ENCODE measurements around the gene FBLN1.
A peak's percentile ranks its signal among the peaks of the same experiment; 100 is the strongest.
"Not testable (repeated sequence)": the region's sequence is repeated elsewhere in the genome, so short reads cannot be mapped to it uniquely, and the experiment has no call there.

FBLN1 gene

GRCh38 chr22:45502215-45503049 is at the start of gene FBLN1:
Gene FBLN1 (plus strand): TSS chr22:45502883. CDS start chr22:45502986, 103 bp downstream.
- peak; percentile 93 for DNase-seq (ENCODE audit: low spot score)

DNA sequence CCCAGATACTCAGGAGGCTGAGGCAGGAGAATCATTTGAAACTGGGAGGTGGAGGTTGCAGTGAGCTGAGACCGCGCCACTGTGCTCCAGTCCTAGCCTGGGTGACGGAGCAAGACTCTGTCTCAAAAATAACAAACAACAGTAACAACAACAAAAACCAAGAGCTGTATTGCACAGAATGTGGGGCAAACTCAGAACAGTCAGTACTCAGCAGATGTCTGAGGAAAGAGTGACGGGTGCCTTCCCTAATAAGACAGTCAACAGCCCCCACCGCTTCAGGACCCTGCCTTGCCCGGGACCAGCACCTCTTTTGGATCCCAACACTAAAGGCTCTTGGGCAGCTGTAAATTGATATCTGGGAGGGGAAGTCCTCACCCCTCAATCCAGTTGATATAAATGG is 48.9 kb upstream of the FBLN1 start:
- DNase-seq (ENCODE audit: low spot score), result no peak

DNA sequence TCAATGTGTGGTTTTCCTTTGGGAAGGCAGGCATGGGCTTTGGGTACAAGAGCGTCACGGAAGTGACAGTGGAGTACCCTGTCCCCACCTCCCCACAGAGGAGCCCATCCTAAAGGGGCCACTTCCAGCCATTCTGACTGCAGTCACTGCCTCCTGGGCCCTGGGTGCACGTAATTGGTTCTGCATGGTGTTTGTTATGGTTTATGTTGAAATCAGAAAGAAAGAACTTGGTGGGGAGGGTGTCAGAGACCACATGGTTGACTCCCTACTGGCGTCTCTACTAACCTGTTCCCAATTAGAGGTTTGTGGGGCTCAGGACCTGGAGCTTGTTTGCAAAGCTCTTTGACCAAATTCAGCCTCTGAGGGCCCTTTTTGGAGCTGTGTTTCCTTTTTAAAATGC is 48.4 kb upstream of the FBLN1 start:
- DNase-seq (ENCODE audit: low spot score), result no peak

DNA sequence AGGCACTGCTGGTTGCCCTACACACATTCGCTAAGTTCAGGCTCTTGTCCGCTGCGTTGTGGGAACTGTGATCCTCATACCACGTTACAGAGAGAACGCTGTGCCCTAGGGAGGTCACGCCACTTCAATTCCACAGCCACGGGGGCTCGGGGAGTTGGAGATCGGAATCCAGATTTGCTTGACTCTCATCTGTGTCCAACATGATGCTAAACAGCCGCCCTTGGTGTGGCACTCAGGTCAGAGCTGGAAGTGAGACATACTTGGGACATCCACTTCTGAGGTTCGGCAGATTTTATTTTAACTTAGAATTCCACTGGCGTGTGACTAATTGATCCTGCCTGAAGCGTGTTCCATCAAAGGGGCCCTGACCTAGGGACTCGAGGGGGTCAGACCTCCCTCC is 47.5 kb upstream of the FBLN1 start:
- no peak for DNase-seq (ENCODE audit: low spot score)

GRCh38 chr22:45455621-45456020 is 47.1 kb upstream of the FBLN1 start:
- DNase-seq (ENCODE audit: low spot score), result no peak

- no peak for DNase-seq (ENCODE audit: low spot score)
These were observed 45.9 kb upstream of the FBLN1 start for GRCh38 chr22:45456811-45457210.

DNA sequence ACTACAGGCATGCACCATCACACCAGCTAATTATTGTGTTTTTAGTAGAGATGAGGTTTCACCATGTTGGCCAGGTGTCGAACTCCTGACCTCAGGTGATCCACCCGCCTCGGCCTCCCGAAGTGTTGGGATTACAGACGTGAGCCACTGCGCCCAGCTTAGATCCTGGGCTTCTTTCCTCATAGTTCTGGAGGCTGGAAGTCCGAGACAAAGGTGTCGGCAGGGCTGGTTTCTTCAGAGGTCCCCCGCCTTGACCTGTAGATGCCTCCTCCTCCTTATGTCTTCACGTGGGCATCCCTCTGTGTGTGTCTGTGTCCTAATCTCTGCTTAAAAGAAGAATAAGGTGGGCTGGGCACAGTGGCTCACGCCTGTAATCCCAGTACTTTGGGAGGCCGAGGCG is 44.2 kb upstream of the FBLN1 start:
- no peak for DNase-seq (ENCODE audit: low spot score)

GRCh38 chr22:45459235-45459634 is 43.4 kb upstream of the FBLN1 start:
- DNase-seq (ENCODE audit: low spot score), result no peak

DNA sequence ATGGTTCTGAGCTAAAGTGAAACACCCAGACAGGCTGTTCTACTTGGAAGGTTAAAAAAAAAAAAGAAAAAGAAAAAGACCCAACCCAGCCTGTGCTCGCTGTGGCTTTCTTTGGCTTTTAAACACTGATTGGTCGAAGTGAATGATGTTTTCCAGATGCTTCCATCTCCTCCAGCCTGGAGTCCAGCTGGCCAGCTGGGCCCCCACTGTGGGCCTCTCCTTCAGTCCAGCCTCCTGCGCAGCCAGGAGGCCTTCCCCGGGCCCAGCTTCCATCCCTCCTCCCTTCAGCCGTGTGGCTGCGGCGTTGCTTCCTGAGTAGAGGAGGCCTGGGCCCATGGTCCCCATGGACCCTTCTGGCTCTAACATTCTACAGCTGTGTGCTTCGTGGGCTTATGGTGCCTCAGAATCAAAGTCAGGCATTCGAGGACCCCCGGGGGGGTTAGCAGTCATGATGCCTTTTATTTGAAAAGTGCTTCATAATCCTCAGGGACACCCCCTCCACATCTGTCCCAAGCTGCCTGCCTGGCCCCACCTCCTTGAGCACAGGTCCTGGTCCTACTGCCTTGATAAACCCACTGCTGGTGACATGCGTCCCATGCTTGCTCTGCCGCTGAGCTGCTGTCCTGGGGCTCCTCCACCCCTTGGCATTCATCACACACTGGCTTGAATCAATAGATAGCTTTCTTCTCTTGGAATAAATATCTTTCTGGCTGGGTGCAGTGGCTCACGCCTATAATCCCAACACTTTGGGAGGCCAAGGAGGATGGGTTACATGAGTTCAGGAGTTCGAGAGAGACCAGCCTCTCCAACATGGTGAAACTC is 42.2 kb upstream of the FBLN1 start:
- DNase-seq (ENCODE audit: low spot score), result no peak

DNA sequence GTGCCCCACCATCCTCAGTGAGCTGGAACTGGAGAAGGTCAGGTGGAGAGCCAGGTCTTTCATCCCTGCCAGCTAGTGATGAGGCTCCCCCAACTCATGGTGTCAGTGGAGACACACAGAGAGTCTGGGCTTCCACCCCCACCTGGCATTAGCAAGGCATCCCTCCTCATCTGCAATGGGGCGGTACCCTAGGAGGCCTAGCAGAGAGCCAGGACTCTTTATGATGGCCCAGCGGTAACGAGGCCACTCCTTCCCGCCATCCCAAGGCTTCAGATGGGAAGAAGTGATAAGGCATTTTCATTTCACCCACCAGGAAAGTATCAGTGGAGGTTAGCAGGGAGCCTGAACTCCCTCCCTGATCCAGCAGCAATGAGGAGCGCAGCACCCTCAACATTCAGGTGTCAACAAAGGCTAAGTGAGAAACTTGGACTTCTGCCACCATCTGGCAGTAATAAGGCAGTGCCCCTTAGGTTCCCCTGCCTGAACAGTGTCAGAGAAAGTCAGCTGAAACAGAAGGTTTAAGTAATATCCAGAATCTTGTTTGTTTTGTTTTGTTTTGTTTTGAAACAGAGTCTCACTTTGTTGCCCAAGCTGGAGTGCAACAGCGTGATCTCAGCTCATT is 40.5 kb upstream of the FBLN1 start:
- DNase-seq (ENCODE audit: low spot score), result peak; percentile 69

GRCh38 chr22:45463691-45464090 is 39.0 kb upstream of the FBLN1 start:
- DNase-seq (ENCODE audit: low spot score), result not testable (repeated sequence)

DNA sequence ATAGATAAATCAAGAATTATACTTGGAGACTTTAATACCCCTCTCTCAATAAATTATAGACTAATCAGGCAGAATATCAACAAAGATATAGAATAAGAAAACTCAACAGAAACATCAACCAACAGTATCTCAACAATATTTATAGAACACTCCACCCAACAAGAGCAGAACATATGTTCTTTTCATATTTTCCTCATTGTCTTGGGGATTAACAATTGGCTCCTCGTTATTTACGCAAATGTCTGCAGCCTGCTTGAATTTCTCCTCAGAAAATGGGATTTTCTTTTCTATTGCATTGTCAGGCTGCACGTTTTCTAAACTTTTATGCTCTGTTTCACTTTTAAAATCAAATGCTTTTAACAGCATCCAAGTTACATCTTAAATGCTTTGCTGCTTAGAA is 37.0 kb upstream of the FBLN1 start:
- no peak for DNase-seq (ENCODE audit: low spot score)

DNA sequence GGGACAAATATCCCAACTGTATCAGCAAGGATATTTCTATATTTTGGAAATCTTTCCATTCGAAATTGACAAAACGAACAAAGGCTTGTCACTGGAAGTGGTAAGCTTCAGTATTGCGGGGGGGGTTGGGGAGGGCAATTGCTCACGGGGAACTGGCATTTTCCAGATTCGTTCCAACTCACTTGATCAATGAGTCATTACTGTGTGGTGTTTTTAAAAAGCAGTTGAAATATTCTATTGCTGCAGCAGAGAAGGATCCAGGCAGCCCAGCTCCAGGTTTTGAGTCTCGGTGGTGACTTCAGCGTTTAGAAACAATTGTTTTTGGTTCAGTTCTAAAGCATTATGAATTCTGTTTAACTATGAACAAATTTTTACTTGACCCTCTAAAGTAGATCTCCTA is 33.8 kb upstream of the FBLN1 start:
- DNase-seq (ENCODE audit: low spot score), result no peak

DNA sequence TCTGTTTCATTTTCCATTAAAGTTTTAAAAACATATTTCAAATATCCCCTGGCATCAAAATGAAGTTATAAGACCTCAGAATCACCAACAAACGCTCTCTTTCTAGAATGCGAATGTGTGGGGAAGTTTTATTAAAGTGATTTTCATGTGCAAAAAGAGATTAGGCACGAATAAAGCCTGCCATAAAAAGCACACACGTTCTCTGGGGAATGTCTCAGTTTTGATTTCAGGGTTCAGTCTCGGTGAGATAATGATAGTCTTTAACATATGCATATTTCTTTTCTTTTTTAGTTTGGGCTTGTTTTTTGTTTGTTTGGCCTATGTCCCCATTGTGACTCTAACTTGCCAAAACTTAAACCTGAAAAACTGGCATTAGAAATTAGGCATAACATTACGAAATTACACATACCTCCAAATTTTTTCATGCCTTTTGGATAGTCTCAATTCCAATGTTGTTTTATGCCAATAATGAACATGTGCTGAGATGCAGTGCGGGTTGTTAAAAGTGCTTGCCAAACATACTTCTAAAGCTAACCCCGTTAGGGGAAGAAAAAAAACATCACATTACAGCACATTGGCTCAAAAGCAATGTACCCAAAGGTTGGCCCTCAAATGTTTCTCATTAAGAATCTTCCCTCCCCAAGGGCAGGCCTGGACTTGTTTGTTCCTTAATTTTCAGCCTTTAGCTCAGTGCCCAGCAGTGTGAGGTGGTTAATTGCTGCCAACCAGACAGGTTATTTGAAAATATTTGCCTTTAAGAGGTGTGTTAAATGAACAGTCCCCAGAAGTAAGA is 33.2 kb upstream of the FBLN1 start:
- DNase-seq (ENCODE audit: low spot score), result no peak

DNA sequence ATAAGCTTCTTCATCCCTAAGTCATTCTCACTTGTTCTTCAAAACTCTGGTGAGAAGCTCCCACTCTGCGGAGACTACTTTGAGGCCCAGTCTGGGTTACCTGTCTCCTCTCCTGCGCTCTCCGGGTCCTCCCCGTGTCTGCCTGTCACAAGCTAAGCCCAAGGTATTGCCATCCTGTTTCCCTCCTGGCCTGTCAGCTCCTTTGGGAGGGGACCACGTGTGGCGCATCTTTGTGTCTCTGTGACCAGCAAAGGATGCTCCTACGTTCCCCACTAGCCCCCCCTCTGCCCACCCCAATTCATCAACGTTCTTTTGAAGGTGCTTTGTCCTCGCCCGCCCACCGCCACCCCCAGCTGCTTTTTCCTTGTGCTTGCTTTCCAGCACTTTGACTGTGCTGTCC is 31.8 kb upstream of the FBLN1 start:
- no peak for DNase-seq (ENCODE audit: low spot score)

GRCh38 chr22:45472426-45472825 is 30.3 kb upstream of the FBLN1 start:
- DNase-seq (ENCODE audit: low spot score), result no peak

- DNase-seq (ENCODE audit: low spot score), result no peak
These were observed 29.0 kb upstream of the FBLN1 start for GRCh38 chr22:45473626-45474237.

DNA sequence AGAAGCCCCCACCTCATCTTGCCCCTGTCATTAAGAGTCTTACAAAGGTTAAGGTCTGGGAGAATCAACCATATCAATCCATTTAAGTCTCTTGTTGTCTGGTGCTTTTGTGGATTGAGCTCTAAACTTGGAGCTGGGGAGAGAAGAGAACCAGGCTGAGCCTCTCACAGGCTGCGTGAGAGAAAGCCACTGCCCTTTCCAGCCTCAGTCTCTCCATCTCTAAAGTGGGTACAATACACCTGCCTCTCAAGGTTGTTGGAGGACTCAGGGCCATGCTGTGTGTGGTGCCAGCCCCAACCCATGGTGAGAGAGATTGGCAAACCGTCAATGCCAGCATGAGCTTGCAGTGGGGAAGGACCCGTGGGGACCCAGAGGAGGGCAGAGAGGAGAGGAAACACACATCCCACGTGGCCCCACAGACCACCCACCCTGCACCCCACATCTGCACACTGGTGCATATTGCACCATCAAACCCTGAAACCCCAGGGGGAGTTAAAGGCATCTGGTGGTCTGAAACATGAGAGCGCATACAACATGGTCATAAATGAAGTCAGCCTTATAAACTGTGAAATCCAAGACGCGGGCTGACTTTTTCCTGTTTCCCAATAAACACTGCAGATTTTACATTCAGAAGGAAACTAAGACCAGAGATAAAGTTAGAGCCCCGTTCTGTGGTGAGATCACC is 27.5 kb upstream of the FBLN1 start:
- DNase-seq (ENCODE audit: low spot score), result no peak

GRCh38 chr22:45475851-45476514 is 26.7 kb upstream of the FBLN1 start:
- DNase-seq (ENCODE audit: low spot score), result no peak

GRCh38 chr22:45476814-45477213 is 25.9 kb upstream of the FBLN1 start:
- no peak for DNase-seq (ENCODE audit: low spot score)

All from HuH-7 (cell line).